Activated naive CD8-positive, alpha-beta T cell treated with anti-CD3 and anti-CD28 coated beads, Interleukin-2, amount 50 U/mL, for 24 hours (primary cell): ENCODE measurements around the gene SORD.

ENCODE experiments used
- ATAC-seq: fragments of 150-1000 bp; cut with Tn5 transposase; one replicate; pipeline ENCODE4 v1.10.0; 2021
- DNase-seq: peaks from one replicate; pipeline ENCODE4 v3.0.0; 2021
- H3K27ac Mint-ChIP-seq: one replicate; pipeline ENCODE4 v1.8.0; 2021; ENCODE audit warnings: mild to moderate bottlenecking, mixed read lengths
- H3K27me3 Mint-ChIP-seq: one replicate; pipeline ENCODE4 v1.8.0; 2021; ENCODE audit warnings: mixed read lengths
- H3K36me3 Mint-ChIP-seq: one replicate; pipeline ENCODE4 v1.8.0; 2021; ENCODE audit warnings: low read depth, mixed read lengths
- H3K4me1 Mint-ChIP-seq: one replicate; pipeline ENCODE4 v1.8.0; 2021; ENCODE audit warnings: mixed read lengths
- H3K4me3 Mint-ChIP-seq: one replicate; pipeline ENCODE4 v1.8.0; 2021; ENCODE audit warnings: mild to moderate bottlenecking, moderate library complexity, mixed read lengths
- H3K9me3 Mint-ChIP-seq: one replicate; pipeline ENCODE4 v1.8.0; 2021; ENCODE audit warnings: mixed read lengths

The SORD gene

DNA sequence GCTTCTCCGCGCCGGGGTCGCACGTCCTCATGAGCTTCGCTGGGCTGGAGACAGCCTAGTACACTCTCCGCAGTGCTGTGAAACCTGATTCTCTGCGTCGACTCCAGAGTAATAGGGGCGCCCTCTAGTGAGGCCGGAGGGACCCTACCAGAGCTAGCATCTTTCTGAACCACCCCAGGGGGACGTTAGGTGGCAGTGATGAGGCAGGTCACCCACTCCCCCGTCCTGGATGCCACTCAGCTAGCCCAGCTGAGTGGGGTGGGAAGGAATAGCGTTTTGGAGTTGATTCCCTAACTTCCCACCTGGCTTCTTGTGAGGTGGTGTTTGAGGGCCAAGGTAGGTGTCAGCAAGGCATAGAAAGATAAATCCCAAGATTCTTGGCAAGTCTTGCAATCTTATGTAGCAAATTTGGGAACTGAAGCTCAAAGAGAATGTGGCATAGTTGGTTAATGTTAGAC, 95.2 kb downstream of the SORD start:
- H3K4me3 Mint-ChIP-seq = peak overlapping the region; percentile 44
- H3K4me1 Mint-ChIP-seq = peaks cover 32% of the 10 kb centered on the region
- H3K9me3 Mint-ChIP-seq = no peaks in the 10 kb centered on the region
- ATAC-seq (peak; percentile 96), DNase-seq (peak; percentile 84)
- no peaks in the 10 kb centered on the region for H3K36me3 Mint-ChIP-seq
- H3K27me3 Mint-ChIP-seq = peaks cover 66% of the 10 kb centered on the region
- H3K27ac Mint-ChIP-seq = no peak overlapping the region

- no peak for ATAC-seq
- DNase-seq = no peak
- no peak overlapping the region for H3K4me3 Mint-ChIP-seq
- peaks cover 61% of the 10 kb centered on the region for H3K27me3 Mint-ChIP-seq
- no peaks in the 10 kb centered on the region for H3K36me3 Mint-ChIP-seq
- H3K27ac Mint-ChIP-seq = no peak overlapping the region
- H3K4me1 Mint-ChIP-seq = peaks cover 23% of the 10 kb centered on the region
- H3K9me3 Mint-ChIP-seq = no peaks in the 10 kb centered on the region
These were observed 96.0 kb downstream of the SORD start for GRCh38 chr15:45118996-45119395.

DNA sequence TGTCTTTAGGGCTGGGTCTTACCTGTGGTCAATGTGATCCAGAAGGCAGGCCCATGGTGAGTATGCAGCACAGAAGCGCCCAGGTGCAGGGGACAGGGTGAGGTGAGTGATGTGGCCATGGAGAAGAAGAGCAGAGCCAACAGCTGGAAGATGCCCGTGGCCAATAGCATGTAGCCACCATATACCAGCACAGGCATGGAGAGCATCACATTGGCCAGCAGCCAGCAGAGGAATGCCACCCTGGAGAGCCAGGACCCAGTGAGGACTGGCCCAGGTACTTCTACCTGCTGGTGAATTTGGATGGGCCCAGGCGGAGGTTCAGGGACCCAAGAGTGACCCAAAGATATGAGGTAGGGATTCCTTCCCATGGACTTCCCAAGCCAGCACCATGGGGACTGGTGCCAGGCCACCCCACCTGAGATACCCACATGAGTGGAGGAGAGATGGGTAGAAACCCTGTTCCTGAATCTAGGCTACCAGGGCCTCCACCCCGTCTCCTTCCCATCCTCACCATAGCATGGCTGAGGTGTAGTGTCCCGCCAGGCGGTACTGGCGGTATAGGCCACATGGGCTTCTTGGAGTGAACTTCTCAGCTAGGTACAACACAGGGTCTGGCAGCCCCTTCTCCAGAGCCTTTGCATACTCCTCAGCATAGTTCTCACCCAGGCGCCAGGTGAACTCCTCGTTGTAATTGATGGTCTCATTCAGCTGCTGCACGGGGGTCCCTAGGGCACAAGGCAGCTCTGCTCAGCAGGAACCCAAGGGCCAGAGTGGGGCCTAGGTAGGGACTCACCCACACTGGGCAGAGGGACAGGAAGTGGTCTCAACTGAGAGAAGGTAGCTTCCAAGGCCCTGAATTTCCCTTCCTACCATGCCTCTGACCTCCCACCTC, 97.3 kb downstream of the SORD start:
- peaks cover 55% of the 10 kb centered on the region for H3K27me3 Mint-ChIP-seq
- H3K27ac Mint-ChIP-seq = no peak overlapping the region
- DNase-seq (no peak), ATAC-seq (no peak)
- peaks cover 20% of the 10 kb centered on the region for H3K4me1 Mint-ChIP-seq
- no peaks in the 10 kb centered on the region for H3K36me3 Mint-ChIP-seq
- no peaks in the 10 kb centered on the region for H3K9me3 Mint-ChIP-seq
- H3K4me3 Mint-ChIP-seq = no peak overlapping the region

DNA sequence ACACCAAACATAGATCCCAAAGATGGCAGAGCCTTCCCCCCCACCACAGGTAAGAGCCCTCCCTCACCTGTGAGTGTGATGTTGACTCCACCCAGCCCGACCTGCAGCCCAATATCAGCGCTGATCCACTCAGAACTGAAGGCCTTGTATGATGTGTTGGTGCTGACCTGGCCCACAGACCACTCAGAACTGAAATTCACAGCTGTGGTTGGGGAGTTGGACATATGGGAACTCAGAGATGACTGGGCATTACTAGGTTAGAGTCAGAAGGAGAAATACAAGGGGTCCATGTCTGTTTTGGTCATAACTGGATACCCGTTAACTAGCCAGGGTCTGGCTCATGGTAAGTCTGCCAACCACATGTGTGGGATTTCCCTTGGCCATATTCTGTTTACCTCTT, 98.0 kb downstream of the SORD start:
- H3K4me1 Mint-ChIP-seq = peaks cover 16% of the 10 kb centered on the region
- no peaks in the 10 kb centered on the region for H3K36me3 Mint-ChIP-seq
- ATAC-seq = no peak
- H3K27me3 Mint-ChIP-seq = peaks cover 55% of the 10 kb centered on the region
- H3K9me3 Mint-ChIP-seq = no peaks in the 10 kb centered on the region
- no peak overlapping the region for H3K4me3 Mint-ChIP-seq
- H3K27ac Mint-ChIP-seq = no peak overlapping the region
- no peak for DNase-seq

- Mint-ChIP-seq H3K27ac (no peak overlapping the region), H3K4me3 (no peak overlapping the region), H3K27me3 (peaks cover 52% of the 10 kb centered on the region), H3K36me3 (no peaks in the 10 kb centered on the region), H3K9me3 (no peaks in the 10 kb centered on the region), H3K4me1 (peaks cover 10% of the 10 kb centered on the region)
- DNase-seq = no peak
- no peak for ATAC-seq
These were observed 98.9 kb downstream of the SORD start for GRCh38 chr15:45121706-45122417.

DNA sequence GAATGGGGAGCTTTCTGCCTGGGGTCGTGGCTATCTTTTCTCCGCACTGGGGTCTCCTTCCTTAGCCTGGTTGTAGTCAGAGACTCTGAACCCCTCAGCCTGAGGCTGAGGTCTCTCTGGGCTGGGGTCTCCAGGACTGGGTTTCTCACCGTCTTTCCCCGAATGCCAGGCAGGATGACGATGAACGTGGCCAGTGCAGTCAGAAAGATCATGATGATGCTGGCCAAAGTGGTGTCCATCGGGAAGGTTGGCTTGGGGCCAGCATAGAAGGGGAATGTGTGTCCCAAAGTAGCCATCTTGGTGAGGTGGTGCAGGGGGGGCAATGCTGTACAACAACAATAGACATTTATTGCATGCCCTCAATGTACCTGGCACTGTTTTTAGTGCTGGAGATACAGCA, 99.7 kb downstream of the SORD start:
- no peak overlapping the region for H3K27ac Mint-ChIP-seq
- H3K9me3 Mint-ChIP-seq = no peaks in the 10 kb centered on the region
- no peak for ATAC-seq
- no peak for DNase-seq
- H3K36me3 Mint-ChIP-seq = no peaks in the 10 kb centered on the region
- H3K4me1 Mint-ChIP-seq = peaks cover 3% of the 10 kb centered on the region
- H3K27me3 Mint-ChIP-seq = peaks cover 50% of the 10 kb centered on the region
- no peak overlapping the region for H3K4me3 Mint-ChIP-seq

GRCh38 chr15:45123397-45123796, 100.4 kb downstream of the SORD start:
- ATAC-seq (no peak), DNase-seq (no peak)
- Mint-ChIP-seq H3K9me3 (no peaks in the 10 kb centered on the region), H3K4me1 (no peaks in the 10 kb centered on the region), H3K27me3 (peaks cover 50% of the 10 kb centered on the region), H3K27ac (no peak overlapping the region), H3K36me3 (no peaks in the 10 kb centered on the region), H3K4me3 (no peak overlapping the region)

DNA sequence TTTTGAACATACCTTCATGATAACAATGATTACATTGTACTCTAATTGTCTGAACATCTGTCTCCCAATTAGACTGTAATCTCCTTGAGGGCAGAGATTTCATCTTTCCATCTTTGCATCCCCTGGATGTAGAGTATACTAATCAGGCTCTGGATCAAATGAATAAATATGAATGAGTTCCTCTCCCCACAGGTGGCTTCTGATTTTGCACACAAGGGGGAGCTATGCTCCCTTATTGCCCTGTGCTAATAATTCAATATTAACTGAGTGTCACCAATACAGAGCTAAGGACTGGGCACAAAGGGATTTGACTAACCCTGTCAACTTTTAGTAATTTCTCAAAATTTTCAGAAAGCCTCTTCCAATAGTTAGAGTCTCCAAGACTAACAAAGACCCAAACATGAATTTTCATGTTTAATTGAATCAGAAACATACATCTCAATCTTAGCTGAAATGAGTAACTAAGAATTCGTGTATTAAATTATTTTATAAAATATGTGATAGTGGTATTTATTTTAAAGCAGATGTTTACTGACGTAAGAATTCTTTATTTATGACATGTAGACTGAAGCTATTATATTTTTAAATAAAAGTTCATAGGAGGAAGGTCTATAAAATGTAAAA, 103.7 kb downstream of the SORD start:
- H3K27ac Mint-ChIP-seq = no peak overlapping the region
- H3K9me3 Mint-ChIP-seq = no peaks in the 10 kb centered on the region
- DNase-seq (no peak), ATAC-seq (no peak)
- no peaks in the 10 kb centered on the region for H3K36me3 Mint-ChIP-seq
- H3K4me3 Mint-ChIP-seq = no peak overlapping the region
- no peaks in the 10 kb centered on the region for H3K4me1 Mint-ChIP-seq
- peaks cover 58% of the 10 kb centered on the region for H3K27me3 Mint-ChIP-seq
